Vagina (tissue), 2 donors: ENCODE results near the gene DR1. TPM values are rescaled to one million over a fixed set of nuclear protein-coding genes. Genes with fewer than 3 reads are reported as not detected.

Experiments
- DNase-seq, 2 donors: peaks; one replicate each; pipeline ENCODE4 v3.0.0-alpha.2; 2017; ENCODE audit errors: extremely low spot score in 2 of 2
- H3K27ac ChIP-seq: fragments of 200-600 bp; sonication (generic); one replicate; pipeline ENCODE4 v1.5.1; 2019
- H3K27me3 ChIP-seq: fragments of 200-600 bp; sonication (generic); one replicate; pipeline ENCODE4 v1.5.1; 2019
- H3K36me3 ChIP-seq, 2 donors: fragments of 200-600 bp; sonication (generic); one replicate each; pipeline ENCODE4 v1.5.1; 2017 to 2019
- H3K4me1 ChIP-seq: fragments of 200-600 bp; sonication (generic); one replicate; pipeline ENCODE4 v1.5.1; 2019
- H3K4me3 ChIP-seq, 2 donors: fragments of 200-600 bp; sonication (generic); 1 replicate in 1 of 2; 2 replicates in 1 of 2; pipeline ENCODE4 v1.5.1; 2016 to 2019
- H3K9me3 ChIP-seq: fragments of 200-600 bp; sonication (generic); one replicate; pipeline ENCODE4 v1.5.1; 2019
- POLR2A ChIP-seq, 2 donors: fragments of 450-650 bp; IDR thresholded peaks; one replicate each; pipeline ENCODE4 v1.6.1; 2017; ENCODE audit warnings: antibody characterized with exemption in 2 of 2, mild to moderate bottlenecking in 2 of 2, moderate library complexity in 2 of 2
- POLR2AphosphoS5 ChIP-seq, 2 donors: sonication (generic); formaldehyde crosslinking; IDR thresholded peaks; one replicate each; pipeline ENCODE4 v1.9.0; 2017; ENCODE audit warnings: antibody characterized with exemption in 2 of 2, mild to moderate bottlenecking in 2 of 2, low read depth in 1 of 2; ENCODE audit not compliant: insufficient read depth in 1 of 2
- intact Hi-C: fragments of 100-400 bp; cut with DNase I; formaldehyde crosslinking; loops from one replicate; pipeline ENCODE4 v1.15.1; 2023
- total RNA-seq: library from RNA; depleted of rRNA; stranded (reverse); fragments of >200 nt; gene quantifications from one replicate; pipeline ENCODE4 v1.2.3, GENCODE V29; 2016
- TF ChIP-seq, protein P1 (sequence below), 3 experiments: fragments of 450-650 bp in 2 of 3; fragments of 200-600 bp in 1 of 3; sonication (generic) in 1 of 3; IDR thresholded peaks; one replicate each; pipeline ENCODE4 v1.5.1; 2017 to 2019; ENCODE audit warnings: antibody characterized with exemption in 3 of 3, mild to moderate bottlenecking in 2 of 3, moderate library complexity in 2 of 3

DR1 gene
- total RNA-seq, 1 donor from 2014 or later = 20.6 TPM

DNA sequence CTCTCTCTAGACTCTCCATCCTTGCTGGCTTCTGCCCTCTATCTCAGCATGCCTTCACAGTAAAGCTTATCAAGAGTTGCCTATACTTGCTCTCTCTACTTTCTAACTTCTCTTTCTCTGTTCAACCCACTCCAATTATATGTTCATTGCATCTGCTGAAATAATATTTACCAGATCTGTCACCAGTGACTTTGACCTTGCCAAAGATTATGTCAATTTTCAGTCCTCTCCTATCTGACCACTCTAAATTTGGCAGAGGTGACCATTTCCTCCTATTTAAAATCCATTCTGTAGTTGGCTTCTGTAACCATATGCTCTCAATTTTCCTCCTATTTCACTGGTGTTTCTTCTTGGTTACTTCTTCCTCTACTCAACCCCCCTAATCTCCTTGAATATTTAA is 38.8 kb upstream of the DR1 start:
- TF ChIP-seq POLR2AphosphoS5 (IDR thresholded peaks at IDR 0.05; ENCODE audit: insufficient read depth in 1 of 2, low read depth in 1 of 2) (no peak), POLR2A (IDR thresholded peaks at IDR 0.05) (no peak)
- TF ChIP-seq, protein P1, sequence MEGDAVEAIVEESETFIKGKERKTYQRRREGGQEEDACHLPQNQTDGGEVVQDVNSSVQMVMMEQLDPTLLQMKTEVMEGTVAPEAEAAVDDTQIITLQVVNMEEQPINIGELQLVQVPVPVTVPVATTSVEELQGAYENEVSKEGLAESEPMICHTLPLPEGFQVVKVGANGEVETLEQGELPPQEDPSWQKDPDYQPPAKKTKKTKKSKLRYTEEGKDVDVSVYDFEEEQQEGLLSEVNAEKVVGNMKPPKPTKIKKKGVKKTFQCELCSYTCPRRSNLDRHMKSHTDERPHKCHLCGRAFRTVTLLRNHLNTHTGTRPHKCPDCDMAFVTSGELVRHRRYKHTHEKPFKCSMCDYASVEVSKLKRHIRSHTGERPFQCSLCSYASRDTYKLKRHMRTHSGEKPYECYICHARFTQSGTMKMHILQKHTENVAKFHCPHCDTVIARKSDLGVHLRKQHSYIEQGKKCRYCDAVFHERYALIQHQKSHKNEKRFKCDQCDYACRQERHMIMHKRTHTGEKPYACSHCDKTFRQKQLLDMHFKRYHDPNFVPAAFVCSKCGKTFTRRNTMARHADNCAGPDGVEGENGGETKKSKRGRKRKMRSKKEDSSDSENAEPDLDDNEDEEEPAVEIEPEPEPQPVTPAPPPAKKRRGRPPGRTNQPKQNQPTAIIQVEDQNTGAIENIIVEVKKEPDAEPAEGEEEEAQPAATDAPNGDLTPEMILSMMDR (IDR thresholded peaks at IDR 0.05) = no peak
- Histone ChIP-seq H3K27me3 (no peaks in the 10 kb centered on the region), H3K9me3 (no peaks in the 10 kb centered on the region), H3K4me3 (no peak overlapping the region), H3K36me3 (no peaks in the 10 kb centered on the region), H3K27ac (no peak overlapping the region), H3K4me1 (no peaks in the 10 kb centered on the region)
- intact Hi-C loops = no loop called here
- DNase-seq = no peak

- H3K4me1 ChIP-seq = no peaks in the 10 kb centered on the region
- intact Hi-C loops = no loop called here
- no peak overlapping the region for H3K27ac ChIP-seq
- TF ChIP-seq, protein P1 (IDR thresholded peaks at IDR 0.05) = no peak
- no peak for TF ChIP-seq POLR2A (IDR thresholded peaks at IDR 0.05)
- no peak for TF ChIP-seq POLR2AphosphoS5 (IDR thresholded peaks at IDR 0.05; ENCODE audit: insufficient read depth in 1 of 2, low read depth in 1 of 2)
- no peaks in the 10 kb centered on the region for H3K36me3 ChIP-seq
- H3K27me3 ChIP-seq = no peaks in the 10 kb centered on the region
- H3K9me3 ChIP-seq = no peaks in the 10 kb centered on the region
- DNase-seq = no peak
- H3K4me3 ChIP-seq = no peak overlapping the region
These were observed 32.7 kb upstream of the DR1 start for GRCh38 chr1:93313026-93313425.

- no peak overlapping the region for H3K4me3 ChIP-seq
- H3K36me3 ChIP-seq = no peaks in the 10 kb centered on the region
- H3K27ac ChIP-seq = no peak overlapping the region
- TF ChIP-seq, protein P1 (IDR thresholded peaks at IDR 0.05) = no peak
- TF ChIP-seq POLR2A (IDR thresholded peaks at IDR 0.05) = no peak
- no peak for TF ChIP-seq POLR2AphosphoS5 (IDR thresholded peaks at IDR 0.05; ENCODE audit: insufficient read depth in 1 of 2, low read depth in 1 of 2)
- no peaks in the 10 kb centered on the region for H3K27me3 ChIP-seq
- no peaks in the 10 kb centered on the region for H3K9me3 ChIP-seq
- no peak for DNase-seq
- intact Hi-C loops = no loop called here
- no peaks in the 10 kb centered on the region for H3K4me1 ChIP-seq
These were observed 28.5 kb upstream of the DR1 start for GRCh38 chr1:93317207-93317606.

GRCh38 chr1:93317943-93318342 is 27.8 kb upstream of the DR1 start:
- Histone ChIP-seq H3K27me3 (no peaks in the 10 kb centered on the region), H3K9me3 (no peaks in the 10 kb centered on the region), H3K4me1 (peaks cover 5% of the 10 kb centered on the region), H3K27ac (no peak overlapping the region), H3K36me3 (no peaks in the 10 kb centered on the region), H3K4me3 (no peak overlapping the region)
- no peak for DNase-seq
- intact Hi-C loops = no loop called here
- TF ChIP-seq POLR2A (IDR thresholded peaks at IDR 0.05) (no peak), POLR2AphosphoS5 (IDR thresholded peaks at IDR 0.05; ENCODE audit: insufficient read depth in 1 of 2, low read depth in 1 of 2) (no peak)
- TF ChIP-seq, protein P1 (IDR thresholded peaks at IDR 0.05) = no peak

DNA sequence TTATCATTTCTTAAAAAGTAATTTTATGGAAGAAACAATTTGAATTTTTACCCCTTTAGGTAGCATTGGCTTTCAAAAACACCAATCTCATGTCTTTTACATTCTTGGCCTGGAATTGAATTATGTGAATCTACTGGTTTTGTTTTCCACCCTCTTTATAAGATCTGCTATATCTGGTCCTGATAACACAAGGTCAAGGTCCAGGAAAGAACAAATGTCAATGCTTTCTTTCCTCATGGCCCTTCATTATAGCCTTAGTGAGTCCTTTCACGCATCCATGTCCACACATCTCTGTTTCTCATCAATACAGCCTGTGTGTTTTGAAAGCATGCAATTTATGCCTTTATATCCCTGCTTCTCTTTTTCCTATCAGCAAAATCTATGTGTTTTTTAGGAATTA is 24.0 kb upstream of the DR1 start:
- H3K27ac ChIP-seq = no peak overlapping the region
- no peak overlapping the region for H3K4me3 ChIP-seq
- H3K27me3 ChIP-seq = no peaks in the 10 kb centered on the region
- H3K9me3 ChIP-seq = no peaks in the 10 kb centered on the region
- no peak for TF ChIP-seq POLR2AphosphoS5 (IDR thresholded peaks at IDR 0.05; ENCODE audit: insufficient read depth in 1 of 2, low read depth in 1 of 2)
- TF ChIP-seq, protein P1 (IDR thresholded peaks at IDR 0.05) = no peak
- TF ChIP-seq POLR2A (IDR thresholded peaks at IDR 0.05) = no peak
- no peak for DNase-seq
- no peaks in the 10 kb centered on the region for H3K36me3 ChIP-seq
- intact Hi-C loops = no loop called here
- peaks cover 5% of the 10 kb centered on the region for H3K4me1 ChIP-seq
